ENCODE data around the gene FAM110D. TPM values are rescaled to one million over a fixed set of nuclear protein-coding genes. Genes with fewer than 3 reads are reported as not detected.

Gene FAM110D
- total and polyA plus RNA-seq, 10 of the 15 experiments (the other 5 are each of a cell fraction or from before 2014, with no cell fraction given), result 0.06 TPM; not detected in 9

DNA sequence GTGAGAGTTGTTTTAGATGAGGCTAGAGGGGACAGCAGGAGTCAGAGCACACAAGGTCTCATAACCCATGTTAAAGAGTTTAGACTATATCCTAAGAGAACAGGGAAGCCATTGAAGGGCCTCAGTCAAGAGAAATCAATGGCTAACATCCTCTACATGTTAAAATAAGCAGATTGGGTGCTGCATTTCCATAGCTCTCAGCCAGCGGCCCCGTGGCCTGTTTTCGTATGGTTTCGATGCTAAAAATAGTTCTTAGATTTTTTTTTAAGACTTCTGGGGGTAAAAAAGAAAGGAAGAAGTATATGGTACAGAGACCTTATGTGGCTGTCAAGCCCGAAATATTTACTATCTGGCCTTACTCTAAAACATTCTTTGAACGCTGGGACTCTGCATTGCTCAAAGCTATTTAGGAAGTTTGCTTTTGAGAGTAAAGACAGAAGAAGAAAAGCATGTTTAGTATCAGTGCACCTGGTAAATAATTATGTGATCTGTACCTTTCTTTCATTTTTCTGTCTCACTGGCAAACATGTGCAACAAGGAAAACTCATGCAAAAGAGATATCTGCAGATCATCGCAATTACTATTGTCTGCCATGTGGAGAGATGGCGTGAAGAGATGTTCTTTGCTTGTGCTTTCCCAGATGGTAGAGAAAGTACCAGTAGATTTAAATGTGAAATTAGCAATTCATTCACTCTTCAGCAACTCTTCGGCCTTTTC lies 38.8 kb upstream of the FAM110D start:
- no peaks in the 10 kb centered on the region; the same call in 1 of the 2 replicates for H3K4me1 ChIP-seq (ENCODE audit: control insufficient read depth, insufficient read depth, low read length)
- RAD21 ChIA-PET (ENCODE audit: unreplicated experiment), result no interaction called here
- in situ Hi-C loops (cut with MboI), result no loop called here
- H3K4me2 ChIP-seq (ENCODE audit: control insufficient read depth, insufficient read depth), result peak overlapping the region; percentile 36
- CTCF ChIA-PET, result interaction anchor here (0.7 to 1.4 kb wide), 4 partner anchors 25 to 297 kb away, joined by 3 to 5 read pairs (median 4); partner anchors contain the start of gene ZNF593
- H2AFZ ChIP-seq (ENCODE audit: control insufficient read depth, low read depth, low read length), result no peak overlapping the region; the same call in 1 of the 2 replicates
- no peaks in the 10 kb centered on the region for H3K27me3 ChIP-seq (replicated peaks in 1 of 2; ENCODE audit: control insufficient read depth in 2 of 2, insufficient read depth in 2 of 2, low read length in 1 of 2)
- TF ChIP-seq ESRRA (IDR thresholded peaks at IDR 0.05; ENCODE audit: low read length) (no peak), MEF2A (IDR thresholded peaks at IDR 0.05; ENCODE audit: insufficient read depth, low read depth, low read length) (peak; percentile 55; the same call in 1 of the 2 replicates)
- TF ChIP-seq, protein P1, sequence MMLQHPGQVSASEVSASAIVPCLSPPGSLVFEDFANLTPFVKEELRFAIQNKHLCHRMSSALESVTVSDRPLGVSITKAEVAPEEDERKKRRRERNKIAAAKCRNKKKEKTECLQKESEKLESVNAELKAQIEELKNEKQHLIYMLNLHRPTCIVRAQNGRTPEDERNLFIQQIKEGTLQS (IDR thresholded peaks at IDR 0.05; ENCODE audit: borderline replicate concordance, extremely low read depth, low read depth, low read length), result no peak
- SMC1A ChIA-PET (ENCODE audit: uncharacterized antibody, unreplicated experiment), result interaction anchor here (1.0 to 2.5 kb wide), 2 partner anchors 10 to 25 kb away, joined by 4 to 5 read pairs; no protein-coding TSS in a partner anchor
- WGBS (ENCODE audit: insufficient coverage, insufficient replicate concordance, low lambda C conversion rate, missing lambda C conversion rate), result 45% methylated on average over 9 of the region's 9 CpGs
- H3K9me3 ChIP-seq (replicated peaks; ENCODE audit: control insufficient read depth, insufficient read depth, low read length), result no peaks in the 10 kb centered on the region
- no peaks in the 10 kb centered on the region for H4K20me1 ChIP-seq (ENCODE audit: control insufficient read depth, insufficient read depth)
- BruUV-seq (replicated peaks), result no TSS peak
- POLR2A ChIA-PET, result no interaction called here
- no peaks in the 10 kb centered on the region; the same call in 1 of the 2 replicates for H3K79me2 ChIP-seq (ENCODE audit: control insufficient read depth, insufficient read depth, low read length)
- DNase-seq (ENCODE audit: low read depth, low spot score) (no peak), ATAC-seq (peak; percentile 24; the same call in 1 of the 3 replicates), FAIRE-seq (no peak)
- H3K9ac ChIP-seq (ENCODE audit: control insufficient read depth, insufficient read depth, low read length), result no peak overlapping the region
- no peak overlapping the region for H3K4me3 ChIP-seq
- peak overlapping the region; percentile 58 for H3K27ac ChIP-seq (ENCODE audit: control insufficient read depth, insufficient read depth)
- peaks cover 0 to 6% of the 10 kb centered on the region in 2 experiments; a peak in 1 of 4 replicates for H3K36me3 ChIP-seq (ENCODE audit: control insufficient read depth in 2 of 2, insufficient read depth in 2 of 2, low read length in 1 of 2)
- intact Hi-C loops (cut with micrococcal nuclease; ENCODE audit: unreplicated experiment), result no loop called here
